H1 (cell line): ENCODE results near the gene LPP. TPM values are rescaled to one million over a fixed set of nuclear protein-coding genes. Genes with fewer than 3 reads are reported as not detected.

Source experiments
- CTCF ChIA-PET: fragments of 300-600 bp; sonication (Branson Sonifier 250); formaldehyde crosslinking; loops from one replicate; lab custom pipeline; 2021; ENCODE audit not compliant: partially characterized antibody; lab: Charles Lee
- POLR2A ChIA-PET: fragments of 300-600 bp; sonication (Branson Sonifier 250); formaldehyde crosslinking; loops from one replicate; lab custom pipeline; 2021; ENCODE audit warnings: inconsistent platforms; ENCODE audit not compliant: partially characterized antibody; lab: Charles Lee
- DNase-seq, 2 experiments: peaks; one replicate each; pipeline versions ENCODE4 v3.0.0 to v3.0.0-alpha.2; 2010 to 2022; ENCODE audit warnings: low spot score in 2 of 2, low read depth in 1 of 2, mixed read lengths in 1 of 2
- FAIRE-seq: peaks from 2 replicates; lab custom pipeline; 2011; peaks lifted over from hg19 to GRCh38; lab: Jason Lieb, UNC
- H2AFZ ChIP-seq: 2 replicates; pipeline ENCODE4 v1.8.1; 2012; ENCODE audit warnings: low read length, inconsistent platforms
- H2AK5ac ChIP-seq: 2 replicates; pipeline ENCODE4 v1.6.1; 2013; ENCODE audit warnings: low read depth, low read length
- H2BK120ac ChIP-seq: replicated peaks from 2 replicates; pipeline ENCODE3; 2013; ENCODE audit warnings: low read depth, low read length, inconsistent platforms
- H2BK12ac ChIP-seq: 2 replicates; pipeline ENCODE4 v1.6.1; 2013; ENCODE audit warnings: low read depth, low read length
- H2BK15ac ChIP-seq: 2 replicates; pipeline ENCODE4 v1.6.1; 2013; ENCODE audit warnings: low read length
- H2BK20ac ChIP-seq: 2 replicates; pipeline ENCODE4 v1.6.1; 2013; ENCODE audit warnings: low read length
- H2BK5ac ChIP-seq: 2 replicates; pipeline ENCODE4 v1.6.1; 2013; ENCODE audit warnings: low read depth, low read length
- H3K14ac ChIP-seq: 2 replicates; pipeline ENCODE4 v1.6.1; 2013; ENCODE audit warnings: inconsistent platforms; ENCODE audit not compliant: insufficient read length
- H3K18ac ChIP-seq: 2 replicates; pipeline ENCODE4 v1.6.1; 2013; ENCODE audit warnings: low read length; ENCODE audit errors: extremely low read depth
- H3K23ac ChIP-seq: 2 replicates; pipeline ENCODE4 v1.6.1; 2013; ENCODE audit warnings: inconsistent platforms; ENCODE audit not compliant: insufficient read length
- H3K23me2 ChIP-seq: 2 replicates; pipeline ENCODE4 v1.6.1; 2013; ENCODE audit warnings: low read depth, low read length
- H3K27ac ChIP-seq: 2 replicates; pipeline ENCODE4 v1.6.1; 2011; ENCODE audit warnings: low read depth, low read length, inconsistent platforms
- H3K27me3 ChIP-seq, 4 experiments: replicated peaks in 1 of 4; 1 replicate in 1 of 4; 2 replicates in 3 of 4; pipeline versions ENCODE4 v1.6.1 to v1.8.1; 2011 to 2013; ENCODE audit warnings: low read length in 3 of 4, mild to moderate bottlenecking in 3 of 4, inconsistent platforms in 2 of 4, mixed read lengths in 2 of 4, moderate library complexity in 1 of 4; ENCODE audit not compliant: control insufficient read depth in 3 of 4, insufficient read depth in 3 of 4; ENCODE audit errors: extremely low read depth in 1 of 4
- H3K36me3 ChIP-seq, 4 experiments: 2 replicates each; pipeline versions ENCODE4 v1.6.1 to v1.8.1; 2011 to 2013; ENCODE audit warnings: mild to moderate bottlenecking in 4 of 4, low read length in 3 of 4, moderate library complexity in 2 of 4, control low read depth in 1 of 4, inconsistent platforms in 1 of 4; ENCODE audit not compliant: insufficient read depth in 4 of 4, control insufficient read depth in 2 of 4
- H3K4ac ChIP-seq: replicated peaks from 2 replicates; pipeline ENCODE3; 2013; ENCODE audit warnings: low read length, low read depth, mixed read lengths, inconsistent platforms; ENCODE audit not compliant: insufficient read length
- H3K4me1 ChIP-seq, 4 experiments: replicated peaks in 1 of 4; 1 replicate in 1 of 4; 2 replicates in 3 of 4; pipeline versions ENCODE4 v1.6.1 to v1.8.1; 2011 to 2013; ENCODE audit warnings: low read length in 3 of 4, inconsistent platforms in 2 of 4, mixed read lengths in 1 of 4; ENCODE audit not compliant: insufficient read depth in 4 of 4, control insufficient read depth in 3 of 4
- H3K4me2 ChIP-seq, 2 experiments: 2 replicates each; pipeline versions ENCODE4 v1.6.1 to v1.8.1; 2011 to 2013; ENCODE audit warnings: low read depth in 2 of 2, low read length in 2 of 2, control low read depth in 1 of 2, inconsistent platforms in 1 of 2, mild to moderate bottlenecking in 1 of 2; ENCODE audit not compliant: insufficient read depth in 1 of 2
- H3K4me3 ChIP-seq, 4 experiments: fragments of 200-600, 300-600 bp in 1 of 4; sonication (generic), shearing (Covaris generic), sonication (Bioruptor Twin) in 1 of 4; 2 replicates each; pipeline versions ENCODE4 v1.5.1 to v1.8.1; 2011 to 2016; ENCODE audit warnings: low read length in 4 of 4, low read depth in 3 of 4, control low read depth in 2 of 4, inconsistent platforms in 2 of 4, mild to moderate bottlenecking in 2 of 4, mixed read lengths in 1 of 4, moderate library complexity in 1 of 4; ENCODE audit not compliant: insufficient read depth in 2 of 4; ENCODE audit errors: extremely low read depth in 1 of 4
- H3K56ac ChIP-seq: replicated peaks from 2 replicates; pipeline ENCODE3; 2013; ENCODE audit warnings: low read depth, mild to moderate bottlenecking, mixed read lengths, low read length, inconsistent platforms; ENCODE audit not compliant: insufficient read length
- H3K79me1 ChIP-seq: 2 replicates; pipeline ENCODE4 v1.6.1; 2013; ENCODE audit warnings: low read depth, low read length, control low read depth
- H3K79me2 ChIP-seq, 2 experiments: 2 replicates each; pipeline versions ENCODE4 v1.6.1 to v1.8.1; 2012 to 2013; ENCODE audit warnings: low read length in 2 of 2, mild to moderate bottlenecking in 2 of 2, inconsistent platforms in 1 of 2; ENCODE audit not compliant: insufficient read depth in 2 of 2, control insufficient read depth in 1 of 2
- H3K9ac ChIP-seq, 4 experiments: replicated peaks in 1 of 4; 1 replicate in 1 of 4; 2 replicates in 3 of 4; pipeline versions ENCODE4 v1.6.1 to v1.8.1; 2011 to 2013; ENCODE audit warnings: low read depth in 3 of 4, low read length in 3 of 4, control low read depth in 2 of 4, mild to moderate bottlenecking in 2 of 4, moderate library complexity in 2 of 4, inconsistent platforms in 1 of 4; ENCODE audit errors: extremely low read depth in 1 of 4
- H3K9me3 ChIP-seq, 2 experiments: 2 replicates each; pipeline versions ENCODE4 v1.6.1 to v1.8.1; 2012 to 2013; ENCODE audit warnings: mild to moderate bottlenecking in 2 of 2, moderate library complexity in 2 of 2, control low read depth in 1 of 2, inconsistent platforms in 1 of 2, low read depth in 1 of 2, low read length in 1 of 2, mixed read lengths in 1 of 2; ENCODE audit not compliant: insufficient read depth in 2 of 2
- H4K20me1 ChIP-seq, 2 experiments: replicated peaks in 1 of 2; 2 replicates each; pipeline versions ENCODE3 to v1.8.1; 2011 to 2013; ENCODE audit warnings: inconsistent platforms in 2 of 2, low read length in 2 of 2, mild to moderate bottlenecking in 1 of 2; ENCODE audit not compliant: insufficient read depth in 2 of 2, control insufficient read depth in 1 of 2
- H4K5ac ChIP-seq: 2 replicates; pipeline ENCODE4 v1.6.1; 2013; ENCODE audit warnings: low read length, low read depth, mixed read lengths, inconsistent platforms; ENCODE audit not compliant: insufficient read length
- H4K8ac ChIP-seq: 2 replicates; pipeline ENCODE4 v1.8.0; 2013; ENCODE audit warnings: mild to moderate bottlenecking, moderate library complexity, low read length, inconsistent platforms; ENCODE audit not compliant: insufficient read depth; ENCODE audit errors: extremely low read depth
- H4K91ac ChIP-seq: replicated peaks from 2 replicates; pipeline ENCODE3; 2013; ENCODE audit warnings: low read length, mixed read lengths, inconsistent platforms; ENCODE audit not compliant: insufficient read length
- ATF3 ChIP-seq: IDR thresholded peaks from 2 replicates; pipeline ENCODE4 v1.6.1; 2011; ENCODE audit warnings: low read depth, mild to moderate bottlenecking, low read length; ENCODE audit not compliant: insufficient read depth
- BCL11A ChIP-seq, 2 experiments: IDR thresholded peaks; one replicate each; pipeline ENCODE4 v1.6.1; 2011; ENCODE audit warnings: low read depth in 2 of 2, low read length in 2 of 2, mild to moderate bottlenecking in 2 of 2
- BRCA1 ChIP-seq: IDR thresholded peaks from 2 replicates; pipeline ENCODE4 v1.6.1; 2012; ENCODE audit warnings: low read depth, low read length, improper control_type of control experiment
- CHD2 ChIP-seq: IDR thresholded peaks from 2 replicates; pipeline ENCODE4 v1.6.1; 2012; ENCODE audit warnings: low read length, improper control_type of control experiment
- CTBP2 ChIP-seq: IDR thresholded peaks from 2 replicates; pipeline ENCODE4 v1.7.0; 2011; ENCODE audit warnings: borderline replicate concordance, mild to moderate bottlenecking, moderate library complexity, mixed read lengths, low read length; ENCODE audit not compliant: insufficient read depth, insufficient read length
- JUND ChIP-seq: IDR thresholded peaks from 2 replicates; pipeline ENCODE4 v1.6.1; 2011; ENCODE audit warnings: mild to moderate bottlenecking, improper control_type of control experiment, low read length
- MAFK ChIP-seq: IDR thresholded peaks from 2 replicates; pipeline ENCODE4 v1.6.1; 2012; ENCODE audit warnings: low read depth, mild to moderate bottlenecking, improper control_type of control experiment, low read length
- PHF8 ChIP-seq: fragments of 200-600 bp; sonication (generic); conservative IDR thresholded peaks from 2 replicates; pipeline ENCODE4 v1.7.1; 2012; ENCODE audit warnings: low read depth, mild to moderate bottlenecking, inconsistent platforms, low read length, moderate library complexity
- RAD21 ChIP-seq, 2 experiments: IDR thresholded peaks in 1 of 2; conservative IDR thresholded peaks in 1 of 2; 2 replicates each; pipeline ENCODE4 v1.6.1; 2011; ENCODE audit warnings: low read depth in 2 of 2, low read length in 2 of 2, improper control_type of control experiment in 1 of 2, inconsistent platforms in 1 of 2, mild to moderate bottlenecking in 1 of 2, moderate library complexity in 1 of 2
- SIN3A ChIP-seq, 2 experiments: IDR thresholded peaks in 1 of 2; conservative IDR thresholded peaks in 1 of 2; 2 replicates each; pipeline ENCODE4 v1.6.1; 2011 to 2012; ENCODE audit warnings: low read length in 2 of 2, improper control_type of control experiment in 1 of 2, low read depth in 1 of 2, mild to moderate bottlenecking in 1 of 2
- SP2 ChIP-seq: IDR thresholded peaks from 2 replicates; pipeline ENCODE4 v1.6.1; 2012; ENCODE audit warnings: mild to moderate bottlenecking, low read length, inconsistent platforms
- SP4 ChIP-seq: IDR thresholded peaks from 2 replicates; pipeline ENCODE4 v1.6.1; 2012; ENCODE audit warnings: low read length, inconsistent platforms
- SUZ12 ChIP-seq: fragments of 200-600 bp; sonication (generic); IDR thresholded peaks from 2 replicates; pipeline ENCODE4 v1.6.1; 2012; ENCODE audit warnings: mild to moderate bottlenecking, inconsistent platforms, low read length, moderate library complexity, mixed read lengths
- TEAD4 ChIP-seq: IDR thresholded peaks from 2 replicates; pipeline ENCODE4 v1.6.1; 2012; ENCODE audit warnings: low read depth, low read length, inconsistent platforms, mixed read lengths
- YY1 ChIP-seq: IDR thresholded peaks from 2 replicates; pipeline ENCODE4 v1.6.1; 2011; ENCODE audit warnings: low read depth, mild to moderate bottlenecking, low read length
- WGBS, 2 experiments: shearing (Covaris generic) in 1 of 2; methylation state at CpG; one replicate each; pipeline versions ENCODE4 v1.1.6 to v1.1.7; 2013 to 2015; ENCODE audit warnings: low lambda C conversion rate in 2 of 2, mixed read lengths in 2 of 2, inconsistent platforms in 1 of 2, low coverage in 1 of 2, missing lambda C conversion rate in 1 of 2; ENCODE audit not compliant: insufficient replicate concordance in 2 of 2, insufficient coverage in 1 of 2, insufficient read length in 1 of 2; ENCODE audit errors: extremely low coverage in 1 of 2, missing lambda C conversion rate in 1 of 2; 5-methylcytosine and 5-hydroxymethylcytosine counted together
- polyA plus RNA-seq, 7 experiments: library from polyadenylated mRNA; depleted of rRNA in 3 of 7; stranded (reverse) in 5 of 7; unstranded in 2 of 7; fragments of >200 nt in 5 of 7; fragments of 200-250 nt in 2 of 7; gene quantifications; 1 replicate in 5 of 7; 2 replicates in 1 of 7; 4 replicates in 1 of 7; pipeline versions ENCODE4 v1.2.1 to v1.2.3, GENCODE V29; 2011 to 2013; ENCODE audit warnings: missing spikeins in 2 of 7, mixed read lengths in 2 of 7
- total RNA-seq: library from RNA; stranded (reverse); fragmentation: NEBNext Ultra II Directional; extraction: Animal tissue kit (Norgen Biotek cat#: 25700); gene quantifications from 2 replicates; pipeline ENCODE4 v1.2.1, GENCODE V29; 2021

Gene LPP
- total and polyA plus RNA-seq, 2 of the 8 experiments (the other 6 are each of a cell fraction or from before 2014, with no cell fraction given), result 10.0 to 53.3 TPM

- no peak overlapping the region for H2BK15ac ChIP-seq
- TF ChIP-seq SP4 (no peak), SP2 (no peak), JUND (no peak), RAD21 (IDR thresholded peaks at IDR 0.05 in 1 of 2, conservative IDR thresholded peaks at IDR 0.05 in 1 of 2; ENCODE audit: low read depth in 2 of 2, low read length in 2 of 2) (no peak), BCL11A (IDR thresholded peaks at IDR 0.05; ENCODE audit: low read depth in 2 of 2, low read length in 2 of 2) (no peak), YY1 (no peak), SUZ12 (no peak), SIN3A (conservative IDR thresholded peaks at IDR 0.05 in 1 of 2, IDR thresholded peaks at IDR 0.05 in 1 of 2; ENCODE audit: low read depth in 1 of 2, low read length in 2 of 2) (no peak), CHD2 (no peak), CTBP2 (no peak), BRCA1 (no peak), TEAD4 (no peak), PHF8 (no peak), ATF3 (no peak), MAFK (no peak)
These were observed 565.6 kb downstream of the LPP start for GRCh38 chr3:188719545-188719944.

More at GRCh38 chr3:188719545-188719944, 565.6 kb downstream of the LPP start:
- no peak for FAIRE-seq
- Histone ChIP-seq H3K56ac (no peak overlapping the region), H4K20me1 (no peaks in the 10 kb centered on the region), H3K4me2 (no peak overlapping the region), H3K9ac (no peak overlapping the region), H3K23ac (no peak overlapping the region), H3K14ac (no peak overlapping the region), H3K18ac (no peak overlapping the region), H4K8ac (no peak overlapping the region), H3K9me3 (no peaks in the 10 kb centered on the region), H2BK120ac (no peak overlapping the region), H3K4ac (no peak overlapping the region), H3K4me3 (no peak overlapping the region), H2BK12ac (no peak overlapping the region), H3K27ac (no peak overlapping the region), H3K36me3 (no peaks in the 10 kb centered on the region), H3K79me2 (no peaks in the 10 kb centered on the region), H2BK5ac (no peak overlapping the region), H2AK5ac (no peak overlapping the region), H4K5ac (no peak overlapping the region), H4K91ac (no peak overlapping the region), H2AFZ (no peak overlapping the region), H2BK20ac (no peak overlapping the region), H3K23me2 (no peaks in the 10 kb centered on the region), H3K4me1 (no peaks in the 10 kb centered on the region), H3K79me1 (no peaks in the 10 kb centered on the region), H3K27me3 (peaks cover 0 to 1% (median 0%) of the 10 kb centered on the region in 4 experiments; a peak in 1 of 7 replicates)
- 100% methylated on average over 1 of the region's 1 CpG; no CpG with 5 or more reads in 1 of the 2 experiments for WGBS, 2 experiments
- ChIA-PET POLR2A (no interaction called here), CTCF (no interaction called here)
- no peak for DNase-seq
